IMR-90 (cell line): Measurements from ENCODE around the gene ATP8B4. TPM values are rescaled to one million over a fixed set of nuclear protein-coding genes. Genes with fewer than 3 reads are reported as not detected.

Source experiments
- ATAC-seq: fragments of 200-7000 bp; cut with Tn5 transposase; 2 replicates; pipeline ENCODE4 v1.9.1; 2020; ENCODE audit warnings: low read depth, mild to moderate bottlenecking, moderate library complexity
- BruUV-seq: library from RNA; stranded (reverse); fragments of 400-500 nt; replicated peaks from 2 replicates; lab custom pipeline; 2021; lab: Mats Ljungman, UMichigan
- CTCF ChIA-PET: fragments of 300-600 bp; formaldehyde crosslinking; extraction: SDS; loops from one replicate; lab custom pipeline; 2021; ENCODE audit warnings: antibody characterized with exemption; lab: Yijun Ruan, JAX
- POLR2A ChIA-PET: fragments of 300-600 bp; sonication (Branson Sonifier 250); formaldehyde crosslinking; loops from one replicate; lab custom pipeline; 2022; ENCODE audit warnings: antibody characterized with exemption; ENCODE audit not compliant: unreplicated experiment; lab: Charles Lee
- DNase-seq: peaks from one replicate; pipeline ENCODE4 v3.0.0; 2013
- H2AFZ ChIP-seq: replicated peaks from 2 replicates; pipeline ENCODE3; 2013; ENCODE audit warnings: low read length, mild to moderate bottlenecking; ENCODE audit not compliant: poor library complexity
- H2AK5ac ChIP-seq: 2 replicates; pipeline ENCODE4 v1.6.1; 2013; ENCODE audit warnings: low read depth, low read length, inconsistent platforms
- H2AK9ac ChIP-seq: replicated peaks from 2 replicates; pipeline ENCODE3; 2013; ENCODE audit warnings: mild to moderate bottlenecking, low read depth, low read length, moderate library complexity; ENCODE audit not compliant: poor library complexity
- H2BK120ac ChIP-seq: 2 replicates; pipeline ENCODE4 v1.6.1; 2013; ENCODE audit warnings: low read depth, low read length, inconsistent platforms
- H2BK15ac ChIP-seq: 3 replicates; pipeline ENCODE4 v1.6.1; 2013; ENCODE audit warnings: low read depth, low read length, inconsistent platforms
- H2BK20ac ChIP-seq: 2 replicates; pipeline ENCODE4 v1.6.1; 2013; ENCODE audit warnings: low read depth, mild to moderate bottlenecking, inconsistent platforms, low read length, moderate library complexity
- H2BK5ac ChIP-seq: 2 replicates; pipeline ENCODE4 v1.6.1; 2013; ENCODE audit warnings: mild to moderate bottlenecking, low read depth, low read length, inconsistent platforms; ENCODE audit not compliant: poor library complexity, severe bottlenecking
- H3K14ac ChIP-seq: replicated peaks from 2 replicates; pipeline ENCODE4 v1.6.1; 2013; ENCODE audit warnings: low read depth, low read length, inconsistent platforms
- H3K18ac ChIP-seq: 2 replicates; pipeline ENCODE4 v1.6.1; 2013; ENCODE audit warnings: low read depth, low read length, control low read depth
- H3K23ac ChIP-seq: 2 replicates; pipeline ENCODE4 v1.6.1; 2013; ENCODE audit warnings: low read depth, low read length, inconsistent platforms
- H3K27ac ChIP-seq: 2 replicates; pipeline ENCODE4 v1.5.1; 2013; ENCODE audit warnings: mild to moderate bottlenecking, control low read depth, low read length; ENCODE audit not compliant: insufficient read depth
- H3K27me3 ChIP-seq: 2 replicates; pipeline ENCODE4 v1.6.1; 2013; ENCODE audit warnings: low read length; ENCODE audit not compliant: control insufficient read depth, insufficient read depth
- H3K36me3 ChIP-seq: 2 replicates; pipeline ENCODE4 v1.6.1; 2013; ENCODE audit warnings: low read length, mixed read lengths; ENCODE audit not compliant: control insufficient read depth, insufficient read depth
- H3K4ac ChIP-seq: 2 replicates; pipeline ENCODE4 v1.6.1; 2013; ENCODE audit warnings: low read depth, low read length, inconsistent platforms
- H3K4me1 ChIP-seq: 2 replicates; pipeline ENCODE4 v1.6.1; 2013; ENCODE audit warnings: low read length, mixed read lengths; ENCODE audit not compliant: control insufficient read depth, insufficient read depth
- H3K4me2 ChIP-seq: 2 replicates; pipeline ENCODE4 v1.6.1; 2013; ENCODE audit warnings: low read depth, mild to moderate bottlenecking, control low read depth, low read length, moderate library complexity
- H3K4me3 ChIP-seq: 2 replicates; pipeline ENCODE4 v1.5.1; 2013; ENCODE audit warnings: low read depth, mild to moderate bottlenecking, control low read depth, low read length, moderate library complexity; ENCODE audit not compliant: insufficient read depth
- H3K56ac ChIP-seq: 2 replicates; pipeline ENCODE4 v1.6.1; 2013; ENCODE audit warnings: low read length, inconsistent platforms; ENCODE audit not compliant: insufficient read depth; ENCODE audit errors: extremely low read depth
- H3K79me1 ChIP-seq, 2 experiments: 2 replicates each; pipeline ENCODE4 v1.6.1; 2013; ENCODE audit warnings: low read length in 2 of 2, inconsistent platforms in 1 of 2, low read depth in 1 of 2
- H3K9ac ChIP-seq: 2 replicates; pipeline ENCODE4 v1.6.1; 2013; ENCODE audit warnings: low read depth, low read length, control low read depth
- H3K9me1 ChIP-seq: 2 replicates; pipeline ENCODE4 v1.6.1; 2013; ENCODE audit warnings: low read length, inconsistent platforms; ENCODE audit not compliant: insufficient read depth
- H3K9me3 ChIP-seq: 2 replicates; pipeline ENCODE4 v1.6.1; 2013; ENCODE audit warnings: low read length; ENCODE audit not compliant: control insufficient read depth, insufficient read depth
- H4K20me1 ChIP-seq: 2 replicates; pipeline ENCODE4 v1.6.1; 2013; ENCODE audit warnings: low read length, inconsistent platforms; ENCODE audit not compliant: insufficient read depth
- H4K5ac ChIP-seq: 2 replicates; pipeline ENCODE4 v1.6.1; 2013; ENCODE audit warnings: mild to moderate bottlenecking, low read depth, low read length, control low read depth
- H4K8ac ChIP-seq, 2 experiments: 2 replicates each; pipeline ENCODE4 v1.6.1; 2013; ENCODE audit warnings: low read depth in 2 of 2, low read length in 2 of 2, control low read depth in 1 of 2, inconsistent platforms in 1 of 2
- H4K91ac ChIP-seq: 2 replicates; pipeline ENCODE4 v1.6.1; 2013; ENCODE audit warnings: low read depth, low read length, inconsistent platforms; ENCODE audit not compliant: insufficient read depth
- BHLHE40 ChIP-seq: fragments of 150-350 bp; IDR thresholded peaks from 2 replicates; pipeline ENCODE4 v1.6.1; 2016; ENCODE audit warnings: mild to moderate bottlenecking, low read depth, low read length
- MAFK ChIP-seq: IDR thresholded peaks from 2 replicates; pipeline ENCODE4 v1.6.1; 2012; ENCODE audit warnings: low read depth, low read length, improper control_type of control experiment
- MAZ ChIP-seq: IDR thresholded peaks from 2 replicates; pipeline ENCODE4 v1.6.1; 2012; ENCODE audit warnings: low read depth, mild to moderate bottlenecking, low read length, improper control_type of control experiment, moderate library complexity, borderline replicate concordance
- MXI1 ChIP-seq: IDR thresholded peaks from 2 replicates; pipeline ENCODE4 v1.6.1; 2012; ENCODE audit warnings: low read depth, mild to moderate bottlenecking, low read length, moderate library complexity, borderline replicate concordance
- NFE2L2 ChIP-seq: fragments of 150-350 bp; IDR thresholded peaks from 2 replicates; pipeline ENCODE4 v1.6.1; 2016; ENCODE audit warnings: low read depth, mild to moderate bottlenecking, low read length
- POLR2A ChIP-seq: IDR thresholded peaks from 2 replicates; pipeline ENCODE4 v1.6.1; 2012; ENCODE audit warnings: mild to moderate bottlenecking, low read depth, low read length
- RCOR1 ChIP-seq: IDR thresholded peaks from 2 replicates; pipeline ENCODE4 v1.6.1; 2012; ENCODE audit warnings: mild to moderate bottlenecking, low read length, improper control_type of control experiment; ENCODE audit not compliant: insufficient replicate concordance
- RFX5 ChIP-seq: IDR thresholded peaks from 2 replicates; pipeline ENCODE4 v1.8.0; 2012; ENCODE audit warnings: low read depth, mild to moderate bottlenecking, low read length, moderate library complexity
- SMC3 ChIP-seq: fragments of 150-350 bp; IDR thresholded peaks from 2 replicates; pipeline ENCODE4 v1.6.1; 2016; ENCODE audit warnings: low read depth, mild to moderate bottlenecking, antibody characterized with exemption, low read length, moderate library complexity
- USF2 ChIP-seq: fragments of 150-350 bp; IDR thresholded peaks from 2 replicates; pipeline ENCODE4 v1.6.1; 2017; ENCODE audit warnings: mild to moderate bottlenecking, antibody characterized with exemption, low read length, low read depth
- WGBS, 2 experiments: methylation state at CpG; one replicate each; pipeline versions ENCODE4 v1.1.5 to v1.1.7; 2013; ENCODE audit warnings: missing lambda C conversion rate in 2 of 2; ENCODE audit not compliant: insufficient read length in 1 of 2; ENCODE audit errors: extremely low coverage in 2 of 2; 5-methylcytosine and 5-hydroxymethylcytosine counted together
- dilution Hi-C: fragments of 300-500 bp; cut with HindIII; formaldehyde crosslinking; loops from one replicate; pipeline ENCODE4 v1.14.3; 2018; ENCODE audit warnings: low sequenced_read_pairs; ENCODE audit not compliant: unreplicated experiment
- in situ Hi-C: fragments of 300-500 bp; cut with MboI; formaldehyde crosslinking; loops from 3 replicates; pipeline ENCODE4 v1.14.3; 2019; ENCODE audit warnings: low sequenced_read_pairs, inconsistent platforms, mixed read lengths
- intact Hi-C: fragments of 100-400 bp; cut with micrococcal nuclease; formaldehyde crosslinking; loops from 2 replicates; pipeline ENCODE4 v1.10.0; 2022
- polyA plus RNA-seq, 3 experiments: library from polyadenylated mRNA; depleted of rRNA; stranded (reverse); fragments of >200 nt; gene quantifications; 2 replicates each; pipeline ENCODE4 v1.2.3, GENCODE V29; 2012; ENCODE audit warnings: low replicate concordance in 1 of 3
- total RNA-seq: library from RNA; depleted of rRNA; stranded (reverse); fragments of >200 nt; gene quantifications from 2 replicates; pipeline ENCODE4 v1.2.3, GENCODE V29; 2012

ATP8B4 gene
- total and polyA plus RNA-seq, 2 of the 4 experiments (the other 2 are of a cell fraction) = 0.12 to 0.54 TPM

- peak overlapping the region; percentile 20; the same call in 1 of the 2 replicates for H3K27ac ChIP-seq
- H3K9ac ChIP-seq = no peak overlapping the region
- H3K4me1 ChIP-seq = peaks cover 17% of the 10 kb centered on the region
- no peaks in the 10 kb centered on the region for H3K79me1 ChIP-seq
- H4K91ac ChIP-seq = peak overlapping the region; percentile 54
- in situ Hi-C loops (no loop called here), dilution Hi-C loops (no loop called here), intact Hi-C loops (no loop called here)
- H4K8ac ChIP-seq = peak overlapping the region; percentile 31 to 51; a peak in 2 of 4 replicates
- H3K4me2 ChIP-seq = no peak overlapping the region
- TF ChIP-seq MXI1 = no peak
- no peak for TF ChIP-seq RFX5
- TF ChIP-seq BHLHE40 = no peak
- TF ChIP-seq MAZ = no peak
- no peak for TF ChIP-seq NFE2L2
- no peak for TF ChIP-seq RCOR1
- no peak for TF ChIP-seq USF2
- TF ChIP-seq MAFK = no peak
- TF ChIP-seq SMC3 = no peak
- TF ChIP-seq POLR2A = no peak
- peak overlapping the region; percentile 72; the same call in 2 of the 3 replicates for H2BK15ac ChIP-seq
- no peak overlapping the region for H3K14ac ChIP-seq
- peak overlapping the region; percentile 84 for H4K5ac ChIP-seq
- H3K9me3 ChIP-seq = no peaks in the 10 kb centered on the region
- H3K56ac ChIP-seq = no peak overlapping the region
- POLR2A ChIA-PET = no interaction called here
- peak overlapping the region; percentile 81 for H3K18ac ChIP-seq
- peak overlapping the region; percentile 30 for H3K4ac ChIP-seq
- H4K20me1 ChIP-seq = no peaks in the 10 kb centered on the region
- no peak overlapping the region for H2AFZ ChIP-seq
- H3K9me1 ChIP-seq = peaks cover 3% of the 10 kb centered on the region
- peak overlapping the region; percentile 64 for H2BK120ac ChIP-seq
- ATAC-seq (no peak), DNase-seq (no peak)
- H3K23ac ChIP-seq = no peak overlapping the region
- CTCF ChIA-PET = no interaction called here
- peak overlapping the region; percentile 71 for H2BK20ac ChIP-seq
- H2BK5ac ChIP-seq = no peak overlapping the region
- no peaks in the 10 kb centered on the region for H3K36me3 ChIP-seq
- H3K4me3 ChIP-seq = no peak overlapping the region
- WGBS, 2 experiments = no CpG with 5 or more reads among the region's 2 CpGs
- H2AK9ac ChIP-seq = no peak overlapping the region
- BruUV-seq = no TSS peak
- H2AK5ac ChIP-seq = peak overlapping the region; percentile 78
- H3K27me3 ChIP-seq = no peaks in the 10 kb centered on the region
Observed at GRCh38 chr15:49988766-49989165, 130.3 kb downstream of the ATP8B4 start.
